K562 (cell line): ENCODE measurements around the gene SHISA9. TPM values are rescaled to one million over a fixed set of nuclear protein-coding genes. Genes with fewer than 3 reads are reported as not detected.

Experiments
- BCOR ChIP-seq: fragments of 450-650 bp; IDR thresholded peaks from 2 replicates; pipeline ENCODE4 v1.6.1; 2016
- CBFA2T3 ChIP-seq: fragments of 450-650 bp; IDR thresholded peaks from 2 replicates; pipeline ENCODE4 v1.6.1; 2017
- EWSR1 ChIP-seq: fragments of 450-650 bp; IDR thresholded peaks from 2 replicates; pipeline ENCODE4 v1.6.1; 2018; ENCODE audit warnings: borderline replicate concordance, mild to moderate bottlenecking, low read depth, moderate library complexity; ENCODE audit not compliant: partially characterized antibody
- KAT7 ChIP-seq: sonication (generic); formaldehyde crosslinking; IDR thresholded peaks from 2 replicates; pipeline ENCODE4 v1.8.0; 2022; ENCODE audit warnings: missing genetic modification reagents, mild to moderate bottlenecking, borderline replicate concordance
- KDM4B ChIP-seq, 2 experiments: fragments of 450-650 bp in 1 of 2; sonication (generic) in 1 of 2; IDR thresholded peaks; 2 replicates each; pipeline ENCODE4 v1.6.1; 2016 to 2017; ENCODE audit warnings: borderline replicate concordance in 2 of 2, antibody characterized with exemption in 1 of 2, low read depth in 1 of 2, mild to moderate bottlenecking in 1 of 2
- LCOR ChIP-seq: sonication (generic); formaldehyde crosslinking; IDR thresholded peaks from 2 replicates; pipeline ENCODE4 v1.8.0; 2022; ENCODE audit warnings: mild to moderate bottlenecking, missing genetic modification reagents
- MTF1 ChIP-seq: fragments of 250-450 bp; sonication (Bioruptor Pico); IDR thresholded peaks from 2 replicates; pipeline ENCODE4 v1.9.0; 2021; ENCODE audit warnings: moderate library complexity, mild to moderate bottlenecking, inconsistent platforms, borderline replicate concordance
- NFRKB ChIP-seq: fragments of 450-650 bp; IDR thresholded peaks from 2 replicates; pipeline ENCODE4 v1.6.1; 2016; ENCODE audit warnings: low read depth
- PHF8 ChIP-seq: fragments of 200-600 bp; sonication (generic); IDR thresholded peaks from 2 replicates; pipeline ENCODE4 v1.6.1; 2012; ENCODE audit warnings: mixed run types, mild to moderate bottlenecking, inconsistent platforms, low read length, moderate library complexity, borderline replicate concordance
- U2AF2 ChIP-seq: fragments of 200-400 bp; formaldehyde crosslinking; optimal IDR thresholded peaks from 2 replicates; pipeline ENCODE3; 2017; ENCODE audit warnings: low read depth, mild to moderate bottlenecking, low read length
- ZNF316 ChIP-seq: fragments of 450-650 bp; IDR thresholded peaks from 2 replicates; pipeline ENCODE4 v1.6.1; 2016
- polyA plus RNA-seq, 8 experiments: library from polyadenylated mRNA; depleted of rRNA in 4 of 8; stranded (reverse) in 5 of 8; unstranded in 3 of 8; fragments of >200 nt; fragmentation: Nextera tagmentation in 2 of 8; fragmentation: Illumina TruSeq in 1 of 8; extraction: Ambion mirVana in 2 of 8; extraction: Trizol in 1 of 8; gene quantifications; 2 replicates each; pipeline versions ENCODE4 v1.2.1 to v1.2.3, GENCODE V29; 2011 to 2014; ENCODE audit warnings: inconsistent platforms in 1 of 8, missing spikeins in 1 of 8
- total RNA-seq, 7 experiments: library from RNA; depleted of rRNA in 6 of 7; stranded (reverse); fragments of >200 nt in 6 of 7; fragmentation: Illumina TruSeq in 2 of 7; extraction: Trizol in 2 of 7; gene quantifications; 2 replicates each; pipeline versions ENCODE4 v1.2.1 to v1.2.3, GENCODE V29; 2011 to 2021; ENCODE audit warnings: low replicate concordance in 1 of 7
- TF ChIP-seq, protein P1 (sequence below): fragments of 250-450 bp; sonication (Bioruptor Pico); IDR thresholded peaks from 2 replicates; pipeline ENCODE4 v1.8.0; 2021; ENCODE audit warnings: mild to moderate bottlenecking, moderate library complexity
- TF ChIP-seq, protein P2 (sequence below): sonication (generic); formaldehyde crosslinking; IDR thresholded peaks from 2 replicates; pipeline ENCODE4 v1.8.0; 2022; ENCODE audit warnings: missing genetic modification reagents, mild to moderate bottlenecking, moderate library complexity, borderline replicate concordance
- TF ChIP-seq, protein P3 (sequence below): fragments of 250-450 bp; sonication (Bioruptor Pico); IDR thresholded peaks from 2 replicates; pipeline ENCODE4 v1.5.1; 2021; ENCODE audit warnings: mild to moderate bottlenecking
- TF ChIP-seq, protein P4 (sequence below): fragments of 450-650 bp; conservative IDR thresholded peaks from 2 replicates; pipeline ENCODE4 v1.6.1; 2016; ENCODE audit warnings: missing genetic modification characterization, low read depth, mild to moderate bottlenecking, missing compliant biosample characterization, moderate library complexity
- TF ChIP-seq, protein P5 (sequence below), 2 experiments: IDR thresholded peaks in 1 of 2; conservative IDR thresholded peaks in 1 of 2; 2 replicates each; pipeline ENCODE4 v1.6.1; 2016; ENCODE audit warnings: low read depth in 2 of 2, mild to moderate bottlenecking in 1 of 2, missing compliant biosample characterization in 1 of 2, missing genetic modification characterization in 1 of 2, moderate library complexity in 1 of 2
- TF ChIP-seq, protein P6 (sequence below): fragments of 250-450 bp; sonication (Bioruptor Pico); IDR thresholded peaks from 2 replicates; pipeline ENCODE4 v1.4.0; 2020; ENCODE audit warnings: mild to moderate bottlenecking

The SHISA9 gene
- total and polyA plus RNA-seq, 9 of the 15 experiments (the other 6 are each of a cell fraction or from before 2014, with no cell fraction given), result under 0.01 to 0.16 (median 0.01) TPM; not detected in 6

DNA sequence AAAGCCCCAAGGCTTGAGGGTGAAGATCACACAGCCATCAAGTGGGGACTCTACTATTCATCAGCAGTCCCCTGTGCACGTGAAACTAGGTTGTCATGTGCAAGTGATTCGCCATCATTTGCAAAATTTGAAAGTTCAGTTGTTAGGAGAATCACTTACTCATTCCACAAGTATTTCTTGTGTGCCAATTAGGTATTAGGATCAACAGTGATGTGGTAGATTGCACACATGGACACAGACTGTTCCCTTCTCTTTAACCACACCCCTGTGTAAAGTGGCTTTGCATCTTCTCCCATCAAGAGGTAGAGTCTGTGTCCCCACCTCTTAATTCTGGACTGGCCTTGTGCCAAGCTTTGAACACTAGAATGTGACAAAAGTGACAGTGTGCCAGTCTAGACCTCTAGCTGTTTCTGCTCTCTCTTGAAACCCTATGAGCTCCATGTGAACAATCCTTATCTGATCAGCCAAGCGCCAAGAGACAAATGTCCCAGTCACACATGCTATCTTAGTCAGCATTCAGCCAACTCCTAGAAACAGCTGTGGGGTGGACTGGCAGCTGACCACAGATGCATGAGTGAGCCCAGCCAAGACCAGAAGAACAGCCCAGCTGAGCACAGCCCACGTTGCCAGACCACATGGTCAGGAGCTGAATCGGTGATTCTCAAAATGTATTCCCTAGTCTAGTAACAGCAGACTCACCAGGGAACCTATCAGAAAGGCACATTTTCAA is 31.5 kb upstream of the SHISA9 start (continued):
- TF ChIP-seq, protein P1, sequence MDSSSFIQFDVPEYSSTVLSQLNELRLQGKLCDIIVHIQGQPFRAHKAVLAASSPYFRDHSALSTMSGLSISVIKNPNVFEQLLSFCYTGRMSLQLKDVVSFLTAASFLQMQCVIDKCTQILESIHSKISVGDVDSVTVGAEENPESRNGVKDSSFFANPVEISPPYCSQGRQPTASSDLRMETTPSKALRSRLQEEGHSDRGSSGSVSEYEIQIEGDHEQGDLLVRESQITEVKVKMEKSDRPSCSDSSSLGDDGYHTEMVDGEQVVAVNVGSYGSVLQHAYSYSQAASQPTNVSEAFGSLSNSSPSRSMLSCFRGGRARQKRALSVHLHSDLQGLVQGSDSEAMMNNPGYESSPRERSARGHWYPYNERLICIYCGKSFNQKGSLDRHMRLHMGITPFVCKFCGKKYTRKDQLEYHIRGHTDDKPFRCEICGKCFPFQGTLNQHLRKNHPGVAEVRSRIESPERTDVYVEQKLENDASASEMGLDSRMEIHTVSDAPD, result no peak
- TF ChIP-seq LCOR (CRISPR knock-in tag) (no peak), EWSR1 (no peak), KAT7 (CRISPR knock-in tag) (no peak), NFRKB (no peak), MTF1 (CRISPR knock-in tag) (no peak), BCOR (no peak), PHF8 (no peak), KDM4B (IDR thresholded peaks at IDR 0.05; ENCODE audit: borderline replicate concordance in 2 of 2, low read depth in 1 of 2) (no peak), U2AF2 (no peak), CBFA2T3 (peak; percentile 68), ZNF316 (no peak)
- TF ChIP-seq, protein P2, sequence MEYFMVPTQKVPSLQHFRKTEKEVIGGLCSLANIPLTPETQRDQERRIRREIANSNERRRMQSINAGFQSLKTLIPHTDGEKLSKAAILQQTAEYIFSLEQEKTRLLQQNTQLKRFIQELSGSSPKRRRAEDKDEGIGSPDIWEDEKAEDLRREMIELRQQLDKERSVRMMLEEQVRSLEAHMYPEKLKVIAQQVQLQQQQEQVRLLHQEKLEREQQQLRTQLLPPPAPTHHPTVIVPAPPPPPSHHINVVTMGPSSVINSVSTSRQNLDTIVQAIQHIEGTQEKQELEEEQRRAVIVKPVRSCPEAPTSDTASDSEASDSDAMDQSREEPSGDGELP (CRISPR knock-in tag), result peak; percentile 79
- TF ChIP-seq, protein P3, sequence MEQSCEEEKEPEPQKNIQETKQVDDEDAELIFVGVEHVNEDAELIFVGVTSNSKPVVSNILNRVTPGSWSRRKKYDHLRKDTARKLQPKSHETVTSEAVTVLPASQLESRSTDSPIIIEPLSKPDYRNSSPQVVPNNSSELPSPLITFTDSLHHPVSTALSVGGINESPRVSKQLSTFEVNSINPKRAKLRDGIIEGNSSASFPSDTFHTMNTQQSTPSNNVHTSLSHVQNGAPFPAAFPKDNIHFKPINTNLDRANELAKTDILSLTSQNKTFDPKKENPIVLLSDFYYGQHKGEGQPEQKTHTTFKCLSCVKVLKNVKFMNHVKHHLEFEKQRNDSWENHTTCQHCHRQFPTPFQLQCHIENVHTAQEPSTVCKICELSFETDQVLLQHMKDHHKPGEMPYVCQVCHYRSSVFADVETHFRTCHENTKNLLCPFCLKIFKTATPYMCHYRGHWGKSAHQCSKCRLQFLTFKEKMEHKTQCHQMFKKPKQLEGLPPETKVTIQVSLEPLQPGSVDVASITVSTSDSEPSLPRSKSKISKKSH, result no peak
- TF ChIP-seq, protein P4, sequence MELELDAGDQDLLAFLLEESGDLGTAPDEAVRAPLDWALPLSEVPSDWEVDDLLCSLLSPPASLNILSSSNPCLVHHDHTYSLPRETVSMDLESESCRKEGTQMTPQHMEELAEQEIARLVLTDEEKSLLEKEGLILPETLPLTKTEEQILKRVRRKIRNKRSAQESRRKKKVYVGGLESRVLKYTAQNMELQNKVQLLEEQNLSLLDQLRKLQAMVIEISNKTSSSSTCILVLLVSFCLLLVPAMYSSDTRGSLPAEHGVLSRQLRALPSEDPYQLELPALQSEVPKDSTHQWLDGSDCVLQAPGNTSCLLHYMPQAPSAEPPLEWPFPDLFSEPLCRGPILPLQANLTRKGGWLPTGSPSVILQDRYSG (tag), result no peak
- TF ChIP-seq, protein P5, sequence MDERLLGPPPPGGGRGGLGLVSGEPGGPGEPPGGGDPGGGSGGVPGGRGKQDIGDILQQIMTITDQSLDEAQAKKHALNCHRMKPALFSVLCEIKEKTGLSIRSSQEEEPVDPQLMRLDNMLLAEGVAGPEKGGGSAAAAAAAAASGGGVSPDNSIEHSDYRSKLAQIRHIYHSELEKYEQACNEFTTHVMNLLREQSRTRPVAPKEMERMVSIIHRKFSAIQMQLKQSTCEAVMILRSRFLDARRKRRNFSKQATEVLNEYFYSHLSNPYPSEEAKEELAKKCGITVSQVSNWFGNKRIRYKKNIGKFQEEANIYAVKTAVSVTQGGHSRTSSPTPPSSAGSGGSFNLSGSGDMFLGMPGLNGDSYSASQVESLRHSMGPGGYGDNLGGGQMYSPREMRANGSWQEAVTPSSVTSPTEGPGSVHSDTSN (CRISPR knock-in tag; IDR thresholded peaks at IDR 0.05; ENCODE audit: low read depth), result no peak
- TF ChIP-seq, protein P5 (tag; conservative IDR thresholded peaks at IDR 0.05; ENCODE audit: low read depth), result 0 out of 2 replicates have a peak, but pooled peaks have one; percentile 16
- TF ChIP-seq, protein P6, sequence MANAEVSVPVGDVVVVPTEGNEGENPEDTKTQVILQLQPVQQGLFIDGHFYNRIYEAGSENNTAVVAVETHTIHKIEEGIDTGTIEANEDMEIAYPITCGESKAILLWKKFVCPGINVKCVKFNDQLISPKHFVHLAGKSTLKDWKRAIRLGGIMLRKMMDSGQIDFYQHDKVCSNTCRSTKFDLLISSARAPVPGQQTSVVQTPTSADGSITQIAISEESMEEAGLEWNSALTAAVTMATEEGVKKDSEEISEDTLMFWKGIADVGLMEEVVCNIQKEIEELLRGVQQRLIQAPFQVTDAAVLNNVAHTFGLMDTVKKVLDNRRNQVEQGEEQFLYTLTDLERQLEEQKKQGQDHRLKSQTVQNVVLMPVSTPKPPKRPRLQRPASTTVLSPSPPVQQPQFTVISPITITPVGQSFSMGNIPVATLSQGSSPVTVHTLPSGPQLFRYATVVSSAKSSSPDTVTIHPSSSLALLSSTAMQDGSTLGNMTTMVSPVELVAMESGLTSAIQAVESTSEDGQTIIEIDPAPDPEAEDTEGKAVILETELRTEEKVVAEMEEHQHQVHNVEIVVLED (CRISPR knock-in tag), result no peak
